Activated CD8-positive, alpha-beta memory T cell treated with anti-CD3 and anti-CD28 coated beads, Interleukin-2, amount 50 U/mL, for 4 hours (primary cell): ENCODE results near the gene PLVAP.

Source experiments
- DNase-seq: peaks from one replicate; pipeline ENCODE4 v3.0.0-alpha.2; 2020

Gene PLVAP, protein sequence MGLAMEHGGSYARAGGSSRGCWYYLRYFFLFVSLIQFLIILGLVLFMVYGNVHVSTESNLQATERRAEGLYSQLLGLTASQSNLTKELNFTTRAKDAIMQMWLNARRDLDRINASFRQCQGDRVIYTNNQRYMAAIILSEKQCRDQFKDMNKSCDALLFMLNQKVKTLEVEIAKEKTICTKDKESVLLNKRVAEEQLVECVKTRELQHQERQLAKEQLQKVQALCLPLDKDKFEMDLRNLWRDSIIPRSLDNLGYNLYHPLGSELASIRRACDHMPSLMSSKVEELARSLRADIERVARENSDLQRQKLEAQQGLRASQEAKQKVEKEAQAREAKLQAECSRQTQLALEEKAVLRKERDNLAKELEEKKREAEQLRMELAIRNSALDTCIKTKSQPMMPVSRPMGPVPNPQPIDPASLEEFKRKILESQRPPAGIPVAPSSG

DNA sequence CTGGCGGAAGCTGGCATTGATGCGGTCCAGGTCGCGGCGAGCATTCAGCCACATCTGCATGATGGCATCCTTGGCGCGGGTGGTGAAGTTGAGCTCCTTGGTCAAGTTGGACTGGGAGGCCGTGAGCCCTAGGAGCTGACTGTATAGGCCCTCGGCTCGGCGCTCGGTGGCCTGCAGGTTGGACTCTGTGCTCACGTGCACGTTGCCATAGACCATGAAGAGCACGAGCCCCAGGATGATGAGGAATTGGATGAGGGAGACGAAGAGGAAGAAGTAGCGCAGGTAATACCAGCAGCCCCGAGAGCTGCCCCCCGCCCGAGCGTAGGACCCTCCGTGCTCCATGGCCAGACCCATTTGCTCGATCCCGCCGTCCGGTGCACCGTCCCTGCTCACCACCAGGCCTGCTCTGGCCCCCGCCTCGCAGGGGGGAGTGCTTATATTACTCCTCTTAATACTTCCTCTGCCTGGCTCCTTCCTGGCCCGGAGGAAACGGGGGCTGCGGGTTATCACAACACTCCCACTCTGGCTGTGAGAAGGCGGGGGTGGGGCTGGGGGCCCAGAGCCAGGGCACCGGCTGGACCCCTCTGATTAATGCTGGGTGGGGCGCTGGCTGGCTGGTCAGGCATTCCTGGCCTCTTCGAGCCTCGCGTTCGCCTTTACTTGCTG is at the start of gene PLVAP:
Gene PLVAP (minus strand): TSS at position 408 of the 666 bp plus-strand sequence. CDS start 54 bp downstream, at position 354.
- no peak for DNase-seq

DNA sequence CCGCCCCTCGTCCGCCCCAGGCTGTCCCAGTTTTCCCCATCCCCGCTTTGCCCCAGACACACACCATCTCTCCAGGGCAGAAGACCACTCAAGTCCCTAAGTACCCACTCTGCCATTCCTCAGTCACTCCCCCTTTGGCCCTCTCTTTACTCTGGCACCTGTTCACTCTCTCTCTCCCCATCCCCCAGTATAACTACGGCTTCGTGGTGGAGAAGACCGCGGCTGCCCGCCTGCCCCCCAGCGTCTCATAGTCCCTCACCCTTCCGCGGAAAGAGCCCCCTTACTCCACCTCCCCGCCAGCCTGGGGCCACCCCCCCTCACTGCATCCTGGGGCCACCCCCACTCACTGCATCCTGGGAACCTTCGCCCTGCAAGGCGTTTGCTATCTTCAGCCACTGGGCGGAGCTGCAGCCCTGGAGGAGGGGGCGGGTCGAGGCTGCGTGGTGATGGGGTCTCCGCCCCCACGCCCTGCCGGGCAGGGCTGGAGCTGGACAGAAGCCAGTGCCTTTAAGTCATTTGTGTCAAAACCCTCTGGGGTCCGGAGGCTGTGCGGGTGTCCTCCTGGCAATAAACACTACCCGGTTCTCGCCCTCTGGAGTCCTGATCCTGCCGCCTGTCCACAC is 47.7 kb upstream of the PLVAP start:
- no peak for DNase-seq

DNA sequence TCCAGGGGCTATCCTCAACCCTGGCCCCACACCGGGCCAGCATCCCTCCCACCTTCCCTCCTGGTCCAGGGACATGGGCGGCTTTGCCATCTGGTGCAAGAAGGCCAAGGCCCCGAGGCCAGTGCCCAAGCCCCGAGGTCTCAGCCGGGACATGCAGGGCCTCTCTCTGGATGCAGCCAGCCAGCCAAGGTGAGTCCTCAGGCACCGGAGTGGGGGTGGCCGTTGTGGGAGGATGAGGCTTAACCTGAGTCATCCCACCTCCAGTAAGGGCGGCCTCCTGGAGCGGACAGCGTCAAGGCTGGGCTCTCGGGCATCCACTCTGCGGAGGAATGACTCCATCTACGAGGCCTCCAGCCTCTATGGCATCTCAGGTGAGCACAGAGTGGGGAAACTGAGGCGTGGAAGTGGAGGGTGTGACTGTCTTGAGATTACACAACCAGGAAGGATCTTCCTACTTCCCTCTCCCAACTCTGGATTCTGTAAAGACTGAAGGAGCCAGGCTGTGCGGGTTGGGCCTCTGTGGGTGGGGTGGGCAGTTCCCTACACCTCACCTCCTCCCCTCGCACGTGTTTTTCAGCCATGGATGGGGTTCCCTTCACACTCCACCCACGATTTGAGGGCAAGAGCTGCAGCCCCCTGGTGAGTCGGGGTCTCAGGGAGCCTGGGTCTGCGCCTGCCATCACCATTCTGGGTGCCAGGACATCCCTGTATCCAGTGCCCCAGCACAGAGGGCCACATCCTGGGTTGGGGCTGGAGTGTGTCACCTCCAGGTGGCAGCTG is 46.5 kb upstream of the PLVAP start:
- no peak for DNase-seq

DNA sequence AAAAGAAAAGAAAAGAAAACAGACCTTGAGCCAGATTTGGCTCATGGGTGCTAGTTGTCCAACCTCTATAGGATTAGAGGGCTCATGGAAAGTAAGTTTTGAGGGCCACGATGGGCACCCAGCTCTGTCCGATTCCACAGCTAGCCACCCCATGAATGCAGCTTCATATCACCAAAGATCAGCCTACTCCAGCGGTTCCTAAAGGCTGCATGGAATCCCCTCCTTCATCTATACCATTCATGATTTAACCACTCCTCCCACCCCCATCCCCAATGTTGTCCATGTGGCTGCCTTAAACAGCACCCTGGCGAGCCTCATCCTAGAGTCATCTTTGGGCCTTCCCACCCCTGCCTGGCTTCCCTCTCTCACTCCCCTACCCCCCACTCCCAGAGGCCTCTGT is 44.8 kb upstream of the PLVAP start:
- no peak for DNase-seq

DNA sequence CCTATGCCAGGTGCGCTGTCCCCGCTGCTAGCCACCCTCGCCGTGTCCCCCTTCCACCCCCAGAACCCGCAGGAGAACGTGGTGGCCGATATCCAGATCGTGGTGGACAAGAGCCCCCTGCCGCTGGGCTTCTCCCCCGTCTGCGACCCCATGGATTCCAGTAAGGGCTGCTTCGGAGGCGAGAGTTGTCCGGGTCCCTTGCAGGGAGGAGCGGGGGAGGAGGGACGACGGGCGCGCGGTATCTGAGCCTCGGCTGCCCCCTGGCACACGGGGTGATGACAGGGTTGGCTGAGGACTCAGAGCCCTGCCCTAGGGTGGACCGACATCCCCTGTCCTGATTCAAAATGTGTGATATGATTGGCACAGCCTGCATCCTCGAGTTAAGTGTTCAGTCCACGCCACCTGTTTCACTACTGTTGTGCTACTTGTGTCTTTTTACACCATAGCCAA is 43.4 kb upstream of the PLVAP start:
- peak; percentile 30 for DNase-seq

DNA sequence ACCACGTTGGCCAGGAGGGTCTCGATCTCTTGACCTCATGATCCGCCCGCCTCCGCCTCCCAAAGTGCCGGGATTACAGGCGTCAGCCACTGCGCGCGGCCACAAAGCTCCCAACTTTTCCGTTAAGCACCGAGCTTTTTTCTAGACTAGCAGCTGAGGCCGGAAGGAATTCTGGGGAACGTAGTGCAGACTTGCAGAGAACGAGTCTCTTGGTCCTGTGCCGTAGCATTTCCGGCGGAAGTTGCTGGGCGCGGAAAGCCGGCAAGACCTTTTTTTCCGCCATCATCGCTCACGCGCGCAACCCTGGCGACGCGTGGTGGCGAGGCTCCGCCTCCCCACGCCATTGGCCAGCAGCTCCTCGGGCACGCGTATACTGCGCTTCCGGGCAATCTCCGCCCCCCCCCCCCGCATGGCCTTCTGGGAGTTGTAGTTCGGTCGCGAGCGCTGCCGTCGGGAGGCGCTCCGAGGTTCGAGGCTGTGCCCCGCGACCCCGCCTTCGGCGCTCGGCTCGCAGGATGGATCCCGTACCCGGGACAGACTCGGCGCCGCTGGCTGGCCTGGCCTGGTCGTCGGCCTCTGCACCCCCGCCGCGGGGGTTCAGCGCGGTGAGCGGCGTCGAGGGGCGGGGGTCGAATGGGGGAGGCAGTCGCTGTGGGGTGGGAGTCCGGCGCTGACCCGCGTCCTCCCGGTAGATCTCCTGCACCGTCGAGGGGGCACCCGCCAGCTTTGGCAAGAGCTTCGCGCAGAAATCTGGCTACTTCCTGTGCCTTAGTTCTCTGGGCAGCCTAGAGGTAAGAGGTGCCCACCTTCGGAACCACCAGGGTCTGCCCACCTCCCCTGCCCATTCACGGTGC is 42.7 kb upstream of the PLVAP start, which contains the start of gene MVB12A:
Gene MVB12A (plus strand): TSS at position 427 of the 854 bp plus-strand sequence. CDS start 89 bp downstream, at position 516.
- DNase-seq, result peak; percentile 93

DNA sequence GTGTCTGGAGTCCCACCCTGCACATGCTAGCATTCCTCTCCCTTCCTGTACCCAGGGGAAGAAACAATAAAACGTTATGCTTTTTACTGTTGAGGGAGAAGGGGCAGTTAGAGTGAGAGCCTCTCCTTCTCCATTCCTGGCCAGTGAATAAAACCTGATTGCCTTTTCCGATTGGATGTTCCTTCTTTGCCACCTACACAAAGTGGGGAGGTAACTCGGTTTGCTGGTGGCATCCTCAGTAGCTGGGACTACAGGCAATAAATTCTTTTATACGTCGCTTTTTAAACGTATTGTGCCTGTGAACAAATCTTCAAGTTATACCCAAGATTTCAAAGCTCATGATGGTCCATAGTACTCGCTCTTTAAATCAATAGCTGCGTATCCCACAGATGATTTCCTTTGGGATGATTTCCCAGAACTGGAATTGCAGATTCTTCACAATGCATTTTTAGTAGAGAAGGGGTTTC is 42.0 kb upstream of the PLVAP start:
- DNase-seq, result no peak

DNA sequence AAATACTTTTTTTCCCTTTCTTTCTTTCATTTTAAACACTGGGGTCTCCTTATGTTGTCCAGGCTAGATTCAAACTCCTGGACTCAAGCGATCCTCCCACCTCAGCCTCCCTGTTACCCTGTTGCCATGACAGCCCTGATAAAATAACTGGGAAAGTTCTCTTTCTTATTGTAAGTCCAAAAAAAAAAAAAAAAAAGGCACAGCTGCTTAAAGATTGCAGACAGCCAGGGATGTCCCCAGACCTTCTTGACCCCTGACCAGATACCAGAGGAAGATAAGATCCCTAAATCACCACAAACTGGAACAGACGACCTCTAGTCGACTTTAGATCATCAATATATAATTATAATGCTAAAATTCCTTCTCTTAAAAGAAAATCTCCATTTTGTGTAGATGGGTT is 41.6 kb upstream of the PLVAP start:
- DNase-seq, result no peak

DNA sequence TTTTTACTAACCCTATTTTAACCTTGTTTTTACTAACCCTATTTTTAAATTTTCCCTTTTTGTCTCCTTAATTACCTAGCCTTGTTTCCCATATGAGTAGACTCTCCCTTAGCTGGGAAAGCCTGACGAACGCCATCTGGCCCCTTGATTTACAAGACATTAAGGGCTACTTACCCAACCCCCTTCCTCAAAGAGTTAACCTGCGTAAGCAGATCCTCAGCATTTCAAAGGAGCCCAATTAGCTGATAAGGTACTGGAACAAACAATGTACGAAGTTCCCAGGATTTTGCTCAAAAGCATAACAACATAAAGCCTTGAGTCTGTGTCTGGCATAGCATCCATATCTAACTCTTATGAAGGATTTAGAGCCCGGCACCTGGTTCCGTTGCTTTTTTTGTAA is 38.0 kb upstream of the PLVAP start:
- no peak for DNase-seq

DNA sequence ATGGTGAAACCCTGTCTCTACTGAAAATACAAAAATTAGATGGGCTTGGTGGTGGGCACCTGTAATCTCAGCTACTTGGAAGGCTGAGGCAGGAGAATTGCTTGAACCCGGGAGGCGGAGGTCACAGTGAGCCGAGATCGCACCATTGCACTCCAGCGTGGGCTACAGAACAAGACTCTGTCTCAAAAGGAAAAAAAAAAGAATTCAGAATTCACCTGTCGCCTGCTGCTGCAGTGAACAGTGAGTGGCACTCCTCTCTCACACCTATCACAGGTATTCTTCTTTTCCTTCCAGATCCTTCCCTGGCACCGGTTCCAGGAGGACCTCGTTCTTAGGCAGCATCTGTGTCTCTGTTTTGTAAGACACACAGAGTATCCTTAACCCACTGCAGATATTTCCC is 37.0 kb upstream of the PLVAP start:
- DNase-seq, result no peak

DNA sequence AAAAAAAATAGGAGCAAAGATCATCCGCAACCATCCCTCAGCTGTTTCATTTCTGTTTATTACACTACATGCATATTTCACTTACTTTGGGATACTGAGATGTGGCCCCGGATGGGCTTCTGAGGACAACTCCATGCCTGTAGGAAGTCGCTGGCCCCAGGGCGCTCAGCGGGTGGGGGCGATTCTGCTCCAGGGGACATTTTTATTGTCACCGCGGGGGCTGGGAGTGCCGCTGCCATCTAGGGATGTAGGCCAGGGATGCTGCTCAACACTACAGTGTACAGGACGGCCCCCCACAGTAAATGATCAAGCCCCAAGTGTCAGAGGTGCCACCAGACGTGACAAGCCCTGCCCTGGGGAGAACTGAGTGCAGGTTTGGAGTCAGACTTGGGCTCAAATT is 34.7 kb upstream of the PLVAP start:
- no peak for DNase-seq

DNA sequence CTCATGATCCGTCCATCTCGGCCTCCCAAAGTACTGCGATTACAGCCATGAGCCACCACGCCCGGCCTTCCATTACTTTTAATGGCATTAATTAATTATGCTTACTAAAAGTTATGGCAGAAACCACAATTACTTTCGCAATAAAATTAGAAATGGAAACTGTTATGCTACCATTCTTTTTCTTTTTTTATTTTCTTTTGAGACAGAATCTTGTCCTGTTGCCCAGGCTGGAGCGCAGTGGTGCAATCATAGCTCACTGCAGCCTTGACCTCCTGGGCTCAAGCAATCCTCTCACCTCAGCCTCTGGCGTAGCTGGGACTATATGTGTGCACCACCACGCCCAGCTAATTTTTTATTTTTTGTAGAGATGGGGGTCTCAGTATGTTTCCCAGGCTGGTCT is 32.8 kb upstream of the PLVAP start:
- DNase-seq, result no peak

DNA sequence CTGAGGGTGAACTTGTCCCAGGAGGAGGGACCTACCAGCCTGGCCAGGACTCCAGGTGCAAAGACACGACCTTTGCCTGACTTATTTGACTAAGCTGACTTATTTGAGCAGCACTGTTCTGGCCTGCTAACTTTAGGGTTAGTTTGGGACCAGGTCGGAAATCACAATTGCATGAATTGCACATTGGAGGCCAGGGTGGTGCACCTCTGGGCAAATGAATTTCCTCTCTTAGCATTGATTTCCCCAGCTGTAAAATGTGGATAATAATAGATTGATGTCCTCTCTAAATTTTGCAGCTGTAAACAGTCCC is 29.7 kb upstream of the PLVAP start:
- no peak for DNase-seq

DNA sequence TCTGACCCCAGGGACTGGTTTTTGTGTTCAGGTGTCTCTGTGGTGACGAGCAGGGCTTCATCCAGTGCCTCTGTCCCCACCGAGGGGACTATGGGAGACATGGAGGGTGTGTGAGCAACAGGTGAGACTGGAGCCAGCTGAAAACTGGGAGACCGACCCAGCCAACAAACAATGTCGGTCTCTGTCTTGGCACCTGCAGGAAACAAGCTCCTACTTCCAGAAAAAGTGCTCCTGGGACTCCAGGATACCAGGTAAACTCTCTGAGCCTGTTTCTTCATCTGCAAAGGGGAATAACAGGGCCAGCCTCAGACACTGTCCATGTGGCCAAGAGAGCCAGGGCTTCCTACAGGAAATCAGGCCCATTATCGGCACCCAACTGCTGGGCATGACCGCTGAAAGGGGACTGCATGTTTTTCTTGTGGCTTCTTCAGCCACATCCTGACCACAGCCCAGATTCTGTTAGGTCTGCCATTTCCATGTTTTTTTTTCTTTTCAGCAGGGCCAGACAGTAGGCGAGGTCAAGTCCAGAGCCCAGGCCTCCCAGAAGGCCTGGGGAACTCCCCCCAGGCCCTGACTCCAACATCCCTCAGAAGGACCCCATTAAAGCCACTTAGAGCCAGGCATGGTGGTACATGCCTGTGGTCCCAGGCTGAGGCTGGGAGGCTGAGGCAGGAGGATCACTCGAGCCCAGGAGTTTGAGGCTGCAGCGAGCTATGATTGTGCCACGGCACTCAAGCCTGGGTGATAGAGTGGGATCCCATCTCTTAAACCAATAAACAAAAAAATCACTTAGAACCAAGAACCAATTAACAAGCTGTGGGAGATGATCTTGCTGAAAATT is 29.1 kb upstream of the PLVAP start:
- DNase-seq, result no peak

DNA sequence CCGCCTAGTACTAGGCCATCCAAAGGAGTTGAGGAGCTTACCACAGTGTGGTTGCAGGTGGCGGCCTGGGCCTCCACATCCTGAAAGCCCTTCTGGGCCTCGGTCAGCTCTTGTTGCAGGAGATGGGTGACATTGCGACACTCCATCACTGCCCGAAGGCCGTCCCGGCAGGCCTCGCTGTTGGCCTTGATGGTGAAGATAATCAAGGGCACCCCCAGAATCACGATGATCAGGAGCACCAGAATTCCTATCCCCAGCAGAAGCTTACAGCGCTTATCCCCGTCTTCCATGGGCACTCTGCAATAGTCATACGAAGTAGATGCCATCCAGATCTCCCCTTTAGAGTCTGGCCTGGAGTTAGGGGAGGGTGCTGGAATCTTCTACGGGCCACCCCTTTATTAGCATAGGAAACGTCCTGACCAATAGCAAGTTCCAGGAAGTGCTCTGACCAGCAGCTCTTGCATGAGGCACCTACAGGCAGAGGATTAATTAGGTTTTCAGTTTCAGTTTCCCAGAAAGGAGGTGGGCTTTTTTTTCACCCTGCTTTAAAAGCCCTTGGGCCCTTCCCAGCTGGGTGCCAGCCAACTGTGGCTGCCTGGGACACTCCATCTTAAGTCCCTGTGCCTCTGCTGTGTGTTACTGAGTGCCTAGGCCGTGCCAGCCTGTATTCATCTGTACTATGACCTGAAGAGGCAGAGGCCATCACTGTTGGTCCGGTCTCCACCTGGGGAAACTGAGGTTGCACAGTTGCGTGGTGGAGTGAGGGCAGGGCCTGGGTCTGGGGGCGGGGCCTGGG is 28.3 kb upstream of the PLVAP start, which contains the start of gene BST2:
Gene BST2 (minus strand): TSS at position 381 of the 796 bp plus-strand sequence. CDS start 55 bp downstream, at position 326.
- peak; percentile 38 for DNase-seq

DNA sequence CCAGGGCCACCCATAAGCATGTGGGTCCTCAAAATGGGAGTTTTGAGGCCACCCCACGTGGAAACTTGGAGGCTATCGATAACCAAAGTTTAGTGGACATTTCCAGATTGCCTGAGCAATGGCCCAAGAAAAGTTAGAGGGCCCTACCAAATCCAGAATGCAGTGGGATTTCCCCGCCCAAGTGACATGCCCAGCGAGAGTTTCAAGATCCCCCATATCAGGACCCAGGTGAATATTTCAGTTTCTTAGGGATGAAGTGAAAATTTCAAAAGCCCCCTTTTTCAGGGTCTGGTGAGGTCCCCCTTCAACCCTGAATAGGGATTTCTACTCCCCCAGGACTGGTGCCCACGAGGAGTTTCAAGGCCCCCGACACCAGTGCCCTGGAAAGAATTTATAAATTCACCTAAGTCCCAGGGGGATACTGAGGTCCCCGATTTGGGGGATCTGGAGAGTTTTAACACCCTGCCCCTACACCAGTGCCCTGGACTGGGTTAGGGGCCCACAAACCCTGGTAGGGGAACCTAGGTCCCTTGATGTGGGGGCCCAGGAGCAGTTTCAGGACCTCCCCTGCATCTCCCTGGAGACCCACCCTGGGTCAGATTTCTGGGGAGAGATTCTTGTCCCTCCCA is 27.6 kb upstream of the PLVAP start:
- no peak for DNase-seq

DNA sequence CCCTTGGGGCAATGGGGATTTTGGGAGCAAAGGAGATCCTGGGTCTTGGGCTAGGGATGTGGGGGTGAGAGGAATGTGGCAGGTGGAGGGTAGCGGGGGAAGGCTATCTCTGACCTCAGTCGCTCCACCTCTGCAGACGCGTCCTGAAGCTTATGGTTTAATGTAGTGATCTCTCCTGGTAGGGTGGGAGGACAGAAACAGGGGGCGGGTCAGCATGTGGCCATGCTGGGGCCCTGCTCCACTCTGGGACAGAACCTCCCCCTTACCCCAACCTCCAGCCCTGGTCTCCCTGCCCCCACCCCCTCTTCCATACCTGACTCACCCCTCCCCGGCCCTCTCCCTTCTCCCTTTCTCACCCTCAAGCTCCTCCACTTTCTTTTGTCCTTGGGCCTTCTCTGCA is 26.9 kb upstream of the PLVAP start:
- DNase-seq, result no peak

DNA sequence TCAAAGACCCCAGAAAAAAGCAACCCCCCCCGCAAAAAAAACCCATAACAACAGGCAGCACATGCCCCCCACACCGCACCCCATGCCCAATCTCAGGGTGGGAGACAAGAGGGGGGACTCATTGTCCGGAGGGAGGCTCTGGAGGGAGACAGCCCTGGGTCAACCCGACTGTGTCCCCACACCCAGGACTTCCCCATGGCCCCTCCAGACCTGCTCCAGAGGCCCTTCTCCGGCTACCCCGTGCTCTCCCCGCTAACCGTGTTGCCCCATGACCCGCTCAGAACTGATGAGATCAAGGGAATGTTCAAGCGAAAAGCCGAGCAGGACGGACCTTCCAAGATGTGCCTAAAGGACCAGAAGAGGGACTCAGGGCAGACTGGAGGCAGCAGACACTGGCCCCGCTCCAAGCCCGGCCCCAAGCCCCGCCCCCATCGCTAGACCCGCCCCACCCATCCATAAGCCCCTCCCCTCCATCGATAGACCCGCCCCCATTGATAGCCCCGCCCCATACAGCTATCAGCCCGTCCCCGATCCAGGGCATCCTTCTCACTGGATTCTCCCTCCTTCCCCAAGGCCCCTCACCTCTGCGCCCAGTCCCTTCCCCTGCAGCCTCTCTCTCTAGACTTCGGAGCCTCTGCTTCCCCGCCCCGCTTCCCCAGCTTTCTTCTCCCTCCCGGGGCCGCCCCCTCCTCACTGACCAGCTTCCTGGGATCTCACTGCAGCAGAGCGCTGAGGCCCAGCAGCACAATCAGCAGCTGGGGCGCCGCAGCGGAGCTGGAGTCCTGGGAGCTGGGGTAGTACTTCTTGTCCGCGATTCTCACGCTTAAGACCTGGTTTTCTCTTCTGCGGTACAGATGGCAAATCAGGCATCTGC is 26.1 kb upstream of the PLVAP start:
- DNase-seq, result peak; percentile 25
